ENCODE data around the gene EGLN1.
A peak's percentile ranks its signal among the peaks of the same experiment; 100 is the strongest.
"Not testable (repeated sequence)": the region's sequence is repeated elsewhere in the genome, so short reads cannot be mapped to it uniquely, and the experiment has no call there.

Gene EGLN1

DNA sequence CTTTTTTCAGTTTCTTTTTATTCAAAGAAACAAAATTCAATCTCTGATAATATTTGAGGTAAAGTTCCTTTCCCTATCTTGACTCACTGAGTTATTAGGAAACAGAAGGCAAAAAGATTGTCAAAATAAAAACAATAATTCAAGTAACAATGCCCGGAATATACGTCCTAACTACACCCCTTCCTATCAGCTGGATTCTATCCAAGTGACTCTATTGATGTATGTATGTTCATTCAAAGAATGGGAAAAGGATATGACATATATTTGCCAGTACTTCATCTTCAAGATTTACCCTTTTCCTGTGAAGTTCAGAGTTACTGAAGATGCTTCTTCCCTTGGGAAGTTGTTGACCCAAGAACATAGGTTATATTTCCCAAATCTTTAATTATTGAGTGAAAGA lies 70.3 kb downstream of the EGLN1 start:
- Histone ChIP-seq H3K36me3 (ENCODE audit: insufficient read depth, low read depth, low read length) (peaks cover 58% of the 10 kb centered on the region), H3K4me3 (ENCODE audit: low read length) (no peak overlapping the region), H3K4me1 (ENCODE audit: insufficient read depth, low read length) (no peaks in the 10 kb centered on the region), H3K9me3 (ENCODE audit: insufficient read depth, low read depth, low read length) (no peaks in the 10 kb centered on the region), H3K27me3 (ENCODE audit: insufficient read depth, low read length) (no peaks in the 10 kb centered on the region), H3K9ac (ENCODE audit: low read depth, low read length) (no peak overlapping the region), H3K27ac (ENCODE audit: low read length) (no peak overlapping the region)

DNA sequence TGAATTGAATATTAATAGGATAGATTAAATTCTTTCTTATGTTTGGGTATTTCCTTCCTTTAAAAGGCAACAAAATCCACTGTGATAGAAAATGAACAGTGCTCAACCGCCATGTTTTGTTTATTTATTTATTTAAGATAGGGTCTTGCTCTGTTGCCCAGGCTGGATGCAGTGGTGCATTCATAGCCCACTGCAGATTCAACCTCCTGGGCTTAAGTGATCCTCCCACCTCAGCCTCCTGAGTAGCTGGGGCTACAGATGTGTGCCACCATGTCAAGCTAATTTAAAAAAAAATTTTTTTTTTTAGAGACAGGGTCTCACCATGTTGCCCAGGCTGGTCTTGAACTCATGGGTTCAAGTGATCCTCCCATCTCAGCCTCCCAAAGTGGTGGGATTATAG lies 73.2 kb downstream of the EGLN1 start:
- not testable (repeated sequence) for H3K4me3 ChIP-seq (ENCODE audit: low read length); H3K4me1 ChIP-seq (ENCODE audit: insufficient read depth, low read length); H3K27me3 ChIP-seq (ENCODE audit: insufficient read depth, low read length); H3K9me3 ChIP-seq (ENCODE audit: insufficient read depth, low read depth, low read length); H3K27ac ChIP-seq (ENCODE audit: low read length); H3K9ac ChIP-seq (ENCODE audit: low read depth, low read length)
- peaks cover 67% of the 10 kb centered on the region for H3K36me3 ChIP-seq (ENCODE audit: insufficient read depth, low read depth, low read length)

DNA sequence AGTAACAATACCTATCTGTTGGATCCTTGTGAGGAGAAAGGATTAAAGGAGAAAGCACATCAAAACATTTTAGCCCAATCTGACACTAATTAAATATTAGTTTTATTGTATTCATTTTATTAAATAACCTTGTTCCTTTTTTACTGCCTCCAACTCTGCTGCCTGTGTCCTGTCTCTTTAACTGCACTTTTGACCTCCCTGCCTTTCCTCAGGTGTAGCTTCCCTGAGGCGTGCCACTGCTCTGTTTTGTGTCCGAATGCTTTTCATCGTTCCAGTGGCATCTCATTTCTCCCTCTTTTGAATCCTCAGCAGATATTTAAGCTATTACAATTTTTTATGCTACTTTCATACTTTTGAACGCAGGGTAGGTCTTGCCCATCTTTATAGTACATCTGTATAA lies 73.6 kb downstream of the EGLN1 start:
- no peaks in the 10 kb centered on the region for H3K4me1 ChIP-seq (ENCODE audit: insufficient read depth, low read length)
- no peak overlapping the region for H3K9ac ChIP-seq (ENCODE audit: low read depth, low read length)
- no peak overlapping the region for H3K27ac ChIP-seq (ENCODE audit: low read length)
- no peaks in the 10 kb centered on the region for H3K27me3 ChIP-seq (ENCODE audit: insufficient read depth, low read length)
- peaks cover 69% of the 10 kb centered on the region for H3K36me3 ChIP-seq (ENCODE audit: insufficient read depth, low read depth, low read length)
- no peak overlapping the region for H3K4me3 ChIP-seq (ENCODE audit: low read length)
- no peaks in the 10 kb centered on the region for H3K9me3 ChIP-seq (ENCODE audit: insufficient read depth, low read depth, low read length)

DNA sequence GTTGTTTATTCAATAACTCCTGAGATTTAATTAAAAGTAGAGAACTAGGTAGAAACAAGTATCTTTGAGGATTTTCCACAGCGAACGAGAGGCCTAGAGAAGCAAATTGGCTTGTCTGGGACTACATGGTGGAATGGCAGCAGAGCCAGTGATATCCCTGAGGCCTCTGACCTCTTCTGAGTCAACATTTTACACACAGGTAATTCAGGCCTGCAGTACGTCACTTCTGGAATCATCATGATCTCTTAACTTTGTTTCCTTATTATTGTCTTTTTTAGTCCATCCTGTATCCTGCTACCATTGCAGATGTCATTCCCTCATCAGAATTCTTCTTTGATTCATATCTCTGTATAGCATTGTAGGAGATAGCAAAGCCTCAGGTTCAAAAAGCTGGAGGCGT lies 74.1 kb downstream of the EGLN1 start:
- Histone ChIP-seq H3K27me3 (ENCODE audit: insufficient read depth, low read length) (no peaks in the 10 kb centered on the region), H3K27ac (ENCODE audit: low read length) (no peak overlapping the region), H3K4me3 (ENCODE audit: low read length) (no peak overlapping the region), H3K36me3 (ENCODE audit: insufficient read depth, low read depth, low read length) (peaks cover 68% of the 10 kb centered on the region), H3K9me3 (ENCODE audit: insufficient read depth, low read depth, low read length) (no peaks in the 10 kb centered on the region), H3K4me1 (ENCODE audit: insufficient read depth, low read length) (no peaks in the 10 kb centered on the region), H3K9ac (ENCODE audit: low read depth, low read length) (no peak overlapping the region)

DNA sequence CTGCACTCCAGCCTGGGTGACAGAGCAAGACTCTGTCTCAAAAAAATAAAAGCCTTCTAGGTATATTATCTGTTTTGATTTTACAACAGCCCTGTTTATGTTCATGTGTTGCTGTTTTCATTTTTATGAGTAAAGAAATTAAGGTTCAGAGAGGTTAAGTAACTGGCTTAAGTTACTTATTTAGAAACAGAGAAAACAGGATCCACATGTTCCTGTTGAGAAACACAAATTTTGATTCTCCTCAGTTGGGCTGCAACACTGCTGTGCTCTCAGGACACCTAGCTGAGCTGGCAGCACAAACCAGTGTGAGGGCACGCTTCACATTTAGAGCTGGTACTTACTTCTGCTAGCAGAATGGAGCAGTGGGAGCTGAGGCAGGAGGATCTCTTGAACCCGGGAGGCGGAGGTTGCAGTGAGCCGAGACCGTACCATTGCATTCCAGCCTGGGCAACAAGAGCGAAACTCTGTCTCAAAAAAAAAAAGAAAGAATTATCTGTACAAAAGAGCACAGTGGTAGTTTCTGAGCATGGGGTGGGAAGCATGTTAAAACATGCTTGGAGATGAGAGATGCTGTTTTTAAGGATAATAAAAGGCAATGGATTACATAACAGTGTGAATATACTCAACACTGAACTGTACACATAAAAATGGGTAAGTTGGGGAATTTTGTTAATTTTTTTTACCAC lies 81.6 kb downstream of the EGLN1 start:
- H3K4me1 ChIP-seq (ENCODE audit: insufficient read depth, low read length), result peaks cover 17% of the 10 kb centered on the region
- no peak overlapping the region for H3K9ac ChIP-seq (ENCODE audit: low read depth, low read length)
- no peaks in the 10 kb centered on the region for H3K27me3 ChIP-seq (ENCODE audit: insufficient read depth, low read length)
- no peak overlapping the region for H3K27ac ChIP-seq (ENCODE audit: low read length)
- H3K9me3 ChIP-seq (ENCODE audit: insufficient read depth, low read depth, low read length), result no peaks in the 10 kb centered on the region
- H3K4me3 ChIP-seq (ENCODE audit: low read length), result no peak overlapping the region
- peaks cover 34% of the 10 kb centered on the region for H3K36me3 ChIP-seq (ENCODE audit: insufficient read depth, low read depth, low read length)

DNA sequence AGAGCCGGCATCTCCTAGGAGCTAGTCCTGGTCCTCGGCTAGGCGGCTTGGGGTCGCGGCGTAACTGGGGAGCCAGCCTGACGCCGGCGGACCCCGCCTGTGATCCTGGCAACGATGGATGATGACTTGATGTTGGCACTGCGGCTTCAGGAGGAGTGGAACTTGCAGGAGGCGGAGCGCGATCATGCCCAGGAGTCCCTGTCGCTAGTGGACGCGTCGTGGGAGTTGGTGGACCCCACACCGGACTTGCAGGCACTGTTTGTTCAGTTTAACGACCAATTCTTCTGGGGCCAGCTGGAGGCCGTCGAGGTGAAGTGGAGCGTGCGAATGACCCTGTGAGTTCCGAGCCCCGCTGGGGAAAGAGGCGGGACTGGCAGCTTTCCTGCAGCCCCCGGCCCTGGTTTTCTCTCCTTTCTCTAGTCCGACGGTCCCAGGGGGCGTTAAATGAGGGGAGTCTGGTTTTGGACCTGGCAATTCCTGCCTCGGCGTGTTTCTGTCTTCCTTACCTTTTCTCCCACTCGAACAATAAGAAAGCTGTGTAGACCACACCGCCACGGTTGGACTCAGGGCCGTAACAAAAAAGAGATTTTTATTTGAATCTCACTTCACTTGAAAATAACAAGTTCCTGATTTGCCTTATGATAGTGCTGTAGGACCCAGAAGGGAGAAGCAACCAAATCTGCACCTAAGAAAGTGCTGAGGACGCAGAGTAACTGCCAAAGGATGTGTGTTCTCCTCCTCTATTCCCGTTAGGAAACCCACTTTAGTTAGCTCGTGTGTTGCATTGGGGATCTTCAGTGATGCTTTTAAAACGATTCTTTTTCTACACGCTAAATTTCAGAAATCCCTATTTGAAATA lies 83.6 kb downstream of the EGLN1 start, which contains the start of gene SPRTN:
TSS of gene SPRTN (plus strand) at position 24 of the 859 bp plus-strand sequence. CDS start at position 115, 91 bp downstream.
- Histone ChIP-seq H3K9ac (ENCODE audit: low read depth, low read length) (peak within 1 kb of the TSS; percentile 96), H3K27me3 (ENCODE audit: insufficient read depth, low read length) (no peaks in the 10 kb centered on the region), H3K27ac (ENCODE audit: low read length) (peak within 1 kb of the TSS; percentile 59), H3K36me3 (ENCODE audit: insufficient read depth, low read depth, low read length) (peaks cover 24% of the 10 kb centered on the region), H3K9me3 (ENCODE audit: insufficient read depth, low read depth, low read length) (no peaks in the 10 kb centered on the region), H3K4me3 (ENCODE audit: low read length) (peak within 1 kb of the TSS; percentile 98), H3K4me1 (ENCODE audit: insufficient read depth, low read length) (peaks cover 18% of the 10 kb centered on the region)

DNA sequence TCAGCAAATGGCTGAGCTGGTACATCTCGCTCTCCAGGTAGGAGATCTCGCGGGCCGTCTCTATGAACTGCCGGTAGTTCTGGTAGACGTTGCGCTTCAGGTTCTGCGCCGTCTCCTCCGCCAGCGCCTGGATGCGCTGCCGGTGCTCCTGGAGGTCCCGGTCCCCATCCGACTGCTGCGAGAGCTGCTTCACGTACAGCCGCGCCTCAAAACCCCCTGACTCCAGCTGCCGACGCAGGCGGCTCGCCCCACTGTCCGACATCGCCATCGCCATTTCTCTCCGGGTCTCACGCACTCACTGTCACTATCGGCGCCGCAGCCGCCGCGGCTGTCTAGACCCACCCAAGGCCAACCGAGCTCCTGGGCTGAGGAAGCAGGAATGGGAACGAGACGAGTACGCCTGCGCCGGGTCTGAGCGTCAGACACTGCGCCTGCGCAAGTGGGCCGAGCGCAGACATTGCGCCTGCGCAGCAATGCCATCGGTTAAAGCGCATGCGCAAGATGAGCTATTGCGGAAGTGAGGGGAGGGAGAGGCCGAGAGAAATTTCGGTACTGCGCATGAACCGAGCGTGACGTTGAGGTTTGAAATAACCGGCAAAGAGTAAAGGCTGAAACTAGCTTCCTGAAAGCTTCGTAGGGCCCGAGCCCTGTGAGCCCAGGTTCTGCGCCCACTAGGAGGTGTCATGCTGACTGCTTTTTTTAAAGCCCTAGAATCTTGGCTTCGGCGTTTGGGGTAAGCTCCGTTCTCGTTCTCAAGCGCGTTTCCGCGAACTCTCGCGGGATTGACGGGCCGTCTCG lies 84.4 kb downstream of the EGLN1 start, which contains the start of gene EXOC8:
TSS of gene EXOC8 (minus strand) at position 381 of the 798 bp plus-strand sequence. CDS start at position 274, 107 bp downstream.
- Histone ChIP-seq H3K27me3 (ENCODE audit: insufficient read depth, low read length) (no peaks in the 10 kb centered on the region), H3K27ac (ENCODE audit: low read length) (peak within 1 kb of the TSS; percentile 59), H3K4me3 (ENCODE audit: low read length) (peak within 1 kb of the TSS; percentile 98), H3K36me3 (ENCODE audit: insufficient read depth, low read depth, low read length) (peaks cover 19% of the 10 kb centered on the region), H3K9me3 (ENCODE audit: insufficient read depth, low read depth, low read length) (no peaks in the 10 kb centered on the region), H3K4me1 (ENCODE audit: insufficient read depth, low read length) (peaks cover 18% of the 10 kb centered on the region), H3K9ac (ENCODE audit: low read depth, low read length) (peak within 1 kb of the TSS; percentile 96)

DNA sequence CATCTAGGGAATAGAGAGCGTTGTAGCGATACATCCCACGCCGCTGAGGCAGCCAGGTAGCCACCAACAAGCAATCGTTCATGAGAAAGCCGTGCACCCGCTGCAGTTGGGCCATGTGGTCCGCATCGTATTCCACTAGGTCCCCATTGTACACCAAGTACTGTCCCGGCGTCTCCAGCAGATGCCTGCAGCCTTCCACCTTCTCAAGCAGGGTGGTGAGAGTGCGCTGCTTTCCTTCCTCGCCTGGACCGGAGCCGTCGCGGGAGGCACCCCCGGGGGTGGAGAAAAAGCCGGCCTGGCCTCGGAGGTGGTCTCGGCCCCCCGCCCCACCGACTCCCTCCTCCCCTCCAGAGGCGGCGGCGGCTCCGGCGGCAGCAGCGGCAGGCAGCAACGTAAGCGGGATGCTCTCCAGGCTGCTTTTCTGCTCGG lies 85.0 kb downstream of the EGLN1 start:
- peaks cover 19% of the 10 kb centered on the region for H3K36me3 ChIP-seq (ENCODE audit: insufficient read depth, low read depth, low read length)
- H3K27me3 ChIP-seq (ENCODE audit: insufficient read depth, low read length), result no peaks in the 10 kb centered on the region
- peak overlapping the region; percentile 98 for H3K4me3 ChIP-seq (ENCODE audit: low read length)
- no peaks in the 10 kb centered on the region for H3K9me3 ChIP-seq (ENCODE audit: insufficient read depth, low read depth, low read length)
- peak overlapping the region; percentile 96; the same call in 1 of the 2 replicates for H3K9ac ChIP-seq (ENCODE audit: low read depth, low read length)
- no peak overlapping the region for H3K27ac ChIP-seq (ENCODE audit: low read length)
- H3K4me1 ChIP-seq (ENCODE audit: insufficient read depth, low read length), result peaks cover 18% of the 10 kb centered on the region

DNA sequence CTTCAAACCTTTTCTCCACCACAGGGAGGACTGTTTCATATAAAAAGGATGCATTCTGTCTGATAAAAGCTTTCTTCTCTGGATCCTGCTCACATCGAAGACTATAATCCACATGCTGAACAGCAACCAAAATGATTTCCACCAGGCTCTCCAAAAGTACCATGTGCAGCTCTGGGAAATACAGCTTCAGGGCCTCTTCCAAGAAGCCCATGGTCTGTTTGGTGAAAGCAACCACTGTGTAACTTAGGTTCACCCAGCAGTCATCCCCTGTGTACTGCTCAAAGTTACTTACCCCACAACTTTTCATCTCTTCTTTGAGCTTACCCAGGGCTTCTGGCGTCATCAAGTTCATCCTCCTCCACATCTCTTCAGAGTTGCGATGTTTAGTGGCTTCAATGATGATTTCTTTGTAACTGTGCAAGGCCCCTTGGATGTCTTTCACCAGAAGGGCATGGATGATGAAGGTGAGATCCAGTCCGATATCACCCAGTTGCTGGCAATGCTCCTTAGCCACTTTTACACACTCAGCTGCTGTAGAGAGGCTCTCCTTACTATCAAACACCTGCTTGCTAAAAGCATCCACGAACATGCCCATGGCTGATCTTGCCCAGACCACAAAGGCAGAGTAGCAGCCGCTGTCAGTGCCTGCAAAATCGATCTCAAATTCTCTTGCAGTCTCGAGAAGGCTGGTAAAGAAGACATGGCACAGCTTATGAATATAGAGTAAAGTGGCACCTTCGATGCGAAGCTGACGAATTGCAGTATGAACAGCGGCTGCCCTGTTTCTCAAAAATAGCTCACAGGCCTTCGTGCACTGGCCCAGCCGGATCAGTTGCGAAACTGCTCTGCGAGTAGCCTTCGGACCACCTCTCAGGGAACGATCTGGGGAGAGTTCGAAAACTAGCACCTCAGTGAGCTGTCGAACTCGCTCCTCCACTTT lies 86.2 kb downstream of the EGLN1 start:
- Histone ChIP-seq H3K27ac (ENCODE audit: low read length) (no peak overlapping the region), H3K36me3 (ENCODE audit: insufficient read depth, low read depth, low read length) (peaks cover 9% of the 10 kb centered on the region), H3K4me3 (ENCODE audit: low read length) (peak overlapping the region; percentile 98), H3K9me3 (ENCODE audit: insufficient read depth, low read depth, low read length) (no peaks in the 10 kb centered on the region), H3K27me3 (ENCODE audit: insufficient read depth, low read length) (no peaks in the 10 kb centered on the region), H3K4me1 (ENCODE audit: insufficient read depth, low read length) (peaks cover 18% of the 10 kb centered on the region), H3K9ac (ENCODE audit: low read depth, low read length) (peak overlapping the region; percentile 96)

DNA sequence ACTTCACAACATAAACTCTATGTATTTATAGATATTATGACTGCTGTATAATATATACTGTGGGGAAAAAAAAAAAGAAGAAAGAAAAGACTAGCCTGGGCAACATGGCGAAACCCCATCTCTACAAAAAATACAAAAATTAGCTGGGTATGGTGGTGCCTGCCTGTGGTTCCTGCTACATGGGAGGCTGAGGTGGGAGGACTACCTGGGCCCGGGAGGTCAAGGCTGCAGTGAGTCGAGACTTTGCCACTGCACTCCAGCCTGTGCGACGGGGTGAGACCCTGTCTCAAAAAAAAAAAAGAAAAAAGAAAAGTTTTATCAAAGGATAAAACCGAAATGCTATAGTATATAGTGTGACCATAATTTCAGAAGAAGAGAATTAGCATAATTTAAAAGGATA lies 87.1 kb downstream of the EGLN1 start:
- Histone ChIP-seq H3K27me3 (ENCODE audit: insufficient read depth, low read length) (no peaks in the 10 kb centered on the region), H3K27ac (ENCODE audit: low read length) (no peak overlapping the region), H3K9ac (ENCODE audit: low read depth, low read length) (peak overlapping the region; percentile 17; the same call in 1 of the 2 replicates), H3K4me3 (ENCODE audit: low read length) (peak overlapping the region; percentile 98), H3K36me3 (ENCODE audit: insufficient read depth, low read depth, low read length) (no peaks in the 10 kb centered on the region), H3K9me3 (ENCODE audit: insufficient read depth, low read depth, low read length) (no peaks in the 10 kb centered on the region), H3K4me1 (ENCODE audit: insufficient read depth, low read length) (peaks cover 18% of the 10 kb centered on the region)
